SU-DHL-6 (cell line): ENCODE results near the gene PKNOX2.

Source experiments
- H2AFZ ChIP-seq: fragments of 200-600 bp; sonication (generic); 2 replicates; pipeline ENCODE4 v1.6.1; 2014; ENCODE audit warnings: low read depth, mild to moderate bottlenecking, moderate library complexity, mixed read lengths, antibody characterized with exemption, low read length; ENCODE audit not compliant: severe bottlenecking
- H3F3A ChIP-seq: fragments of 200-600 bp; shearing (Covaris generic); 2 replicates; pipeline ENCODE4 v1.6.0; 2016; ENCODE audit warnings: antibody characterized with exemption, mild to moderate bottlenecking; ENCODE audit not compliant: insufficient read depth
- H3K27ac ChIP-seq: fragments of 200-600 bp; sonication (generic); 2 replicates; pipeline ENCODE4 v1.5.1; 2016; ENCODE audit warnings: low read depth, mild to moderate bottlenecking, low read length, moderate library complexity, mixed read lengths
- H3K27me3 ChIP-seq: fragments of 200-600 bp; sonication (generic), shearing (Covaris generic); 2 replicates; pipeline ENCODE4 v1.6.0; 2014; ENCODE audit warnings: mild to moderate bottlenecking, low read length
- H3K36me3 ChIP-seq: fragments of 200-600 bp; sonication (generic); 2 replicates; pipeline ENCODE4 v1.6.1; 2014; ENCODE audit warnings: mild to moderate bottlenecking, low read length, mixed read lengths
- H3K4me2 ChIP-seq: fragments of 300-600, 200-600 bp; shearing (Covaris generic), sonication (generic); 2 replicates; pipeline ENCODE4 v1.6.0; 2014; ENCODE audit warnings: low read length, low read depth, mild to moderate bottlenecking; ENCODE audit not compliant: poor library complexity, severe bottlenecking
- H3K4me3 ChIP-seq: fragments of 200-600 bp; sonication (generic); 2 replicates; pipeline ENCODE4 v1.5.1; 2014; ENCODE audit warnings: antibody characterized with exemption, low read length, mild to moderate bottlenecking, mixed read lengths; ENCODE audit not compliant: insufficient read depth, poor library complexity, severe bottlenecking
- H3K79me2 ChIP-seq: fragments of 200-600 bp; sonication (generic); 2 replicates; pipeline ENCODE4 v1.6.1; 2014; ENCODE audit warnings: mild to moderate bottlenecking, low read length, moderate library complexity; ENCODE audit not compliant: insufficient read depth
- H3K9ac ChIP-seq: fragments of 200-600 bp; sonication (generic); 2 replicates; pipeline ENCODE4 v1.7.0; 2014; ENCODE audit warnings: mild to moderate bottlenecking, low read length
- H3K9me2 ChIP-seq: fragments of 200-600 bp; sonication (generic); replicated peaks from 2 replicates; pipeline ENCODE4 v1.6.1; 2014; ENCODE audit warnings: low read length; ENCODE audit not compliant: insufficient read depth
- H3K9me3 ChIP-seq: fragments of 200-600 bp; sonication (generic); 2 replicates; pipeline ENCODE4 v1.6.1; 2014; ENCODE audit warnings: low read length, mixed read lengths; ENCODE audit not compliant: insufficient read depth
- H4K20me1 ChIP-seq: fragments of 200-600 bp; sonication (generic); 2 replicates; pipeline ENCODE4 v1.6.1; 2014; ENCODE audit warnings: low read depth, mild to moderate bottlenecking, antibody characterized with exemption, low read length, moderate library complexity, mixed read lengths
- CTCF ChIP-seq: fragments of 200-600 bp; sonication (generic); IDR thresholded peaks from one replicate; pipeline ENCODE4 v1.5.1; 2017; ENCODE audit warnings: antibody characterized with exemption, mild to moderate bottlenecking, low read length, moderate library complexity; ENCODE audit not compliant: insufficient read depth, poor library complexity, severe bottlenecking
- EZH2phosphoT487 ChIP-seq: fragments of 200-600 bp; sonication (generic), shearing (Covaris generic); conservative IDR thresholded peaks from 2 replicates; pipeline ENCODE4 v1.6.1; 2018; ENCODE audit warnings: mild to moderate bottlenecking, antibody characterized with exemption, low read length, moderate library complexity, mixed read lengths

Gene PKNOX2

GRCh38 chr11:125330462-125331325 is 166.1 kb downstream of the PKNOX2 start:
- Histone ChIP-seq H3K9ac (no peak overlapping the region), H3F3A (no peaks in the 10 kb centered on the region), H2AFZ (no peak overlapping the region), H3K4me3 (no peak overlapping the region), H3K9me2 (no peaks in the 10 kb centered on the region), H3K36me3 (no peaks in the 10 kb centered on the region), H3K9me3 (no peaks in the 10 kb centered on the region), H3K27me3 (no peaks in the 10 kb centered on the region), H3K27ac (no peak overlapping the region), H3K4me2 (no peak overlapping the region), H4K20me1 (no peaks in the 10 kb centered on the region), H3K79me2 (no peaks in the 10 kb centered on the region)
- TF ChIP-seq EZH2phosphoT487 (no peak), CTCF (no peak)

- Histone ChIP-seq H3K36me3 (no peaks in the 10 kb centered on the region), H2AFZ (no peak overlapping the region), H3K79me2 (no peaks in the 10 kb centered on the region), H3K4me2 (no peak overlapping the region), H3K27me3 (no peaks in the 10 kb centered on the region), H3K27ac (no peak overlapping the region), H3K9me2 (no peaks in the 10 kb centered on the region), H3K9ac (no peak overlapping the region), H3F3A (no peaks in the 10 kb centered on the region), H3K4me3 (no peak overlapping the region), H3K9me3 (no peaks in the 10 kb centered on the region), H4K20me1 (no peaks in the 10 kb centered on the region)
- no peak for TF ChIP-seq EZH2phosphoT487
- TF ChIP-seq CTCF = no peak
These were observed 166.9 kb downstream of the PKNOX2 start for GRCh38 chr11:125331357-125332035.

- no peak overlapping the region for H3K9ac ChIP-seq
- H4K20me1 ChIP-seq = no peaks in the 10 kb centered on the region
- TF ChIP-seq EZH2phosphoT487 (no peak), CTCF (no peak)
- no peaks in the 10 kb centered on the region for H3K9me3 ChIP-seq
- H3F3A ChIP-seq = no peaks in the 10 kb centered on the region
- H3K9me2 ChIP-seq = no peaks in the 10 kb centered on the region
- H2AFZ ChIP-seq = no peak overlapping the region
- no peak overlapping the region for H3K4me3 ChIP-seq
- H3K27me3 ChIP-seq = no peaks in the 10 kb centered on the region
- H3K36me3 ChIP-seq = no peaks in the 10 kb centered on the region
- H3K79me2 ChIP-seq = no peaks in the 10 kb centered on the region
- H3K4me2 ChIP-seq = no peak overlapping the region
- H3K27ac ChIP-seq = no peak overlapping the region
These were observed 168.3 kb downstream of the PKNOX2 start for GRCh38 chr11:125332821-125333220.
